ENCODE measurements around the gene SH3RF3. TPM values are rescaled to one million over a fixed set of nuclear protein-coding genes. Genes with fewer than 3 reads are reported as not detected.

Gene SH3RF3
- total RNA-seq, 2 experiments from 2014 or later, result 0.25 to 0.44 TPM

DNA sequence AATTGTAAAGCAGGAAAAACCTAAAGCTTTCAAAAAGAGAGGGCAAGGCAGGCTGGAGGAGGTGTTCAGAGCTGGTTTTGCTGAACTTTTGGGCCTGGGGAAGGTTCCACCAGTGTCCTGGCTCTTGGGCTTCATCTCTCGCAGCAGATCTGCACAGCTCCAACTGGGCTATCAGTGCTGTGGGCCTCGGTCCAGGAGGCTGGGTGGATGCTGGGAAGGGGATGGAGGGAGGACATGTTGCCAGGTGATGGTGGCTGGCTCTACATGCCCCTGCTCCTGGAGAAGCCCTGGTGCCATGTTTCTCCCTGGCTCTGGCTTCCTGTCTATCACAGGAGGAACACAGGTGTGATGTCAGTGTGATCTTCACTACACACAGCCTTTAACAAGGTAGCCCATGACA is 187.1 kb downstream of the SH3RF3 start:
- CTCF ChIA-PET, result no interaction called here
- POLR2A ChIA-PET, result no interaction called here

GRCh38 chr2:109317471-109318095 is 188.6 kb downstream of the SH3RF3 start:
- POLR2A ChIA-PET, result no interaction called here
- CTCF ChIA-PET, result no interaction called here

GRCh38 chr2:109318150-109318948 is 189.3 kb downstream of the SH3RF3 start:
- POLR2A ChIA-PET, result no interaction called here
- CTCF ChIA-PET, result no interaction called here

GRCh38 chr2:109318949-109319342 is 189.9 kb downstream of the SH3RF3 start:
- ChIA-PET CTCF (no interaction called here), POLR2A (no interaction called here)

- ChIA-PET POLR2A (no interaction called here), CTCF (no interaction called here)
These were observed 191.4 kb downstream of the SH3RF3 start for GRCh38 chr2:109320195-109320922.

DNA sequence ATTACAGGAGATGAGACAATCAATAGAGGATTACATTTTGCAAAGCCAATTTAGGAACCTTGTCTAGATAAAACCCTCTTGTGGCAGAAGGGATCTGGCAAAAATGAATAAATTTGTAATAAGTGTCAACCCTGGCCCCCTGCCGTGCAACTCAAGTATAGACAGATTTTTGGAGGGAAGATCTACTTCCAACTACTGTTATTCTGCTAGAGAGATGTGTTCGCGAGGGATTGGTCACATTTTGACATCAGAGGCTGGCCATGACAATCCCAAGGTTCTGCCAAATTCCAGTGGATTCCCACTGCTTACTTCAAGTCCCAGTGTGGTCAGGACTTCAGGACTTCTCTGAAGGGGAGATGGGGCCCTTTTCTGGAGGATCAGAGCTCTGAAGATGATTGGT is 192.6 kb downstream of the SH3RF3 start:
- ChIA-PET CTCF (no interaction called here), POLR2A (no interaction called here)

DNA sequence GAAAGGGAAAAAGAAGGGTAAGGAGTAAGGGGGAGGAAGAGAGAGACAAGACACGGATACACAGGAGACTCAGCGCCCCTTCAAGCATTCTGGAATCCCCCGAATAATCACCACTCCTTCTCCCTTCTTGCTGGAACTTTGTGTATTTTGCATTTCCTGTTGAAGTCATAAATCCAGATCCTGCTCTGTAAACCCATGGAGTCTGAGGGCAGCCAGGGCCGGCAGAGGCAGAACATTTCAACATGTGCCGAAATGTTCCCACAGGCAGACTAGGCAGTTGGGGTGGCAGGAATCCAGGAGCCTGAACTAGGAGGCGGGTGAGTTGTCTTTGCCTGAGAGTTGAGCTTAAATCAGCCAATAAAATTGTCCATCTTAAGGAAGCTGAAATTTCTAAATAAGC is 193.1 kb downstream of the SH3RF3 start:
- ChIA-PET CTCF (no interaction called here), POLR2A (no interaction called here)

DNA sequence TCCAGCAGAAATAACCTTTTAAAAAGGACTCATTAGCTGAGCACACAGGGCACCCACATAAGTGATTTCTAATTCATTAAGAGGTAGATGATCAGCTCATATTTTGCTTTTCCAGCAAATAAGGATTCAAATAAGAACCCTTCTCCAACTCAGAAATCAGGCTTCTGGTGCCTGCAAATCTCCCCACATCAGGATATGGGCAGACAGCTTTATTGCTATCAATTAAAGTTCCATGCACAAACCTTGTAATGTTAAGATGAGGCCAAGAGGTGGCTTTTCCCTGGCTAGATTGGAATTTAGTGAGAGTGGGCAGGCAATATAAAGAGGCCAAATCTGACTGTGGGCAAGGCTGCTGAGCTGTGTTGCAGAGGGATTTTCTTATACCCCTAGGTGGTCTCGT is 193.6 kb downstream of the SH3RF3 start:
- ChIA-PET POLR2A (no interaction called here), CTCF (interaction anchor here (0.6 kb wide), 1 partner anchor 252 kb away, joined by 5 read pairs; no protein-coding TSS in a partner anchor)

GRCh38 chr2:109324861-109325260 is 195.9 kb downstream of the SH3RF3 start:
- POLR2A ChIA-PET, result no interaction called here
- CTCF ChIA-PET, result no interaction called here

GRCh38 chr2:109325570-109325969 is 196.6 kb downstream of the SH3RF3 start:
- ChIA-PET POLR2A (no interaction called here), CTCF (no interaction called here)

DNA sequence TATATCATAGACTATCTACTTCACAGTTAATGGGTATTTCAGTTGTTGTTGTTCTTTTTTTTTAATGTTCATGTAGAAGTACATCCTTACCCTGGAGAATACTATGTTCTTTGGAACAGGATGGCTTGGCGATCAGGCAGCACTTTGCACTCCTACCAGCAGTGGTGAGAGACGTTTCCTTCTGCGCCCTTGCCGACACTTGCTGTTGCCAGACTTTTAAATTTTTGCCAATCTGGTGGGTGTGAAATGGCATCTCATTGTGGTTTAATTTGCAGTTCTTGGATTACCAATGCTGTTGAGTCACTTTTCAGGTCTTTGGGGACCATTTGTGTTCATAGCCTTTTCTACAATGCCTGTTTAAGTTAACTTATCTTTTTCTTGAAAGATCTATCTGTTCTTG is 197.3 kb downstream of the SH3RF3 start:
- POLR2A ChIA-PET, result no interaction called here
- CTCF ChIA-PET, result no interaction called here

- ChIA-PET CTCF (interaction anchor here (0.9 kb wide), 1 partner anchor 146 kb away, joined by 3 read pairs; no protein-coding TSS in a partner anchor), POLR2A (no interaction called here)
These were observed 201.1 kb downstream of the SH3RF3 start for GRCh38 chr2:109330056-109330455.

DNA sequence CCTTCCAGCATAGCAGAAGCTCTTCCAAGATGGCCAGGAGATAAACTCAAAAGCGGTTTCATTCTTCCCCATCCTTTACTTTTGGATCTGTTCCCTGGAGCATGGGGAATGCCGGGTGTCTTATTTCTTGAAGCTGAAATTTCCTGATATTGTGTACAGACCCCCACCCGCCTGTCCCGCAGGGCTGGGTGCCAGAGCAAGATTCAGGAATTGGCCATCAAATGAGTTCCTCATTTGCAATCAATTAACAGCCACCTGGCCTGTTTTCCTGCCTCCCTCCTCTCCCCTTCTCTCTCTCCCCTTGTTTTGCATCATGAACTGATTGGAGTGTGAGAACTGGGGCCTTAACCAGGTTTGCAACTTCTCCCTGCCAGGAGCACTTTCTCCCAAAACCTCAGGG is 202.1 kb downstream of the SH3RF3 start:
- ChIA-PET POLR2A (no interaction called here), CTCF (no interaction called here)

- POLR2A ChIA-PET, result no interaction called here
- CTCF ChIA-PET, result interaction anchor here (1.0 to 1.2 kb wide), 2 partner anchors 178 to 199 kb away, joined by 3 to 4 read pairs; no protein-coding TSS in a partner anchor
These were observed 203.2 kb downstream of the SH3RF3 start for GRCh38 chr2:109331896-109332848.

DNA sequence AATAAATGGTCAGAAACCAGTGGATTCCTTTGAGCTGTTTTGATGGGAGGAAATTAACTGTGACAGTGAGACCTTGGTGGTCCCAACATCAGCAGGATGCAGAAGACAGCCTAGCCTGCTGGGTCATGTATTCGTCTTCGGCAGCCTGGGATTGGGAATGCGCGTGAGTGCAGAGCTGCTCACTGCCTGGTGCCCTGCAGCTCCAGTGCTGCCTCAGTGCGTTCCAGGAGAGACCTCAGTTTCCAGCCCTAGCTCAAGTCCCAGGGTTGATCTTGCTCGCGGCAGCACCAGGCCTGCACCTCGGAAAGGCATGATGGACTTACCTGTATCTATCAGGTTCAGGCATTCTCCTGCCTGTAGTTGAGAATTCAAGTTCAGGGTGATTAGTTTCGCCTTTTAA is 203.9 kb downstream of the SH3RF3 start:
- ChIA-PET CTCF (interaction anchor here (1.2 kb wide), 1 partner anchor 177 kb away, joined by 4 read pairs; no protein-coding TSS in a partner anchor), POLR2A (no interaction called here)

- ChIA-PET CTCF (no interaction called here), POLR2A (no interaction called here)
These were observed 204.6 kb downstream of the SH3RF3 start for GRCh38 chr2:109333414-109334210.

DNA sequence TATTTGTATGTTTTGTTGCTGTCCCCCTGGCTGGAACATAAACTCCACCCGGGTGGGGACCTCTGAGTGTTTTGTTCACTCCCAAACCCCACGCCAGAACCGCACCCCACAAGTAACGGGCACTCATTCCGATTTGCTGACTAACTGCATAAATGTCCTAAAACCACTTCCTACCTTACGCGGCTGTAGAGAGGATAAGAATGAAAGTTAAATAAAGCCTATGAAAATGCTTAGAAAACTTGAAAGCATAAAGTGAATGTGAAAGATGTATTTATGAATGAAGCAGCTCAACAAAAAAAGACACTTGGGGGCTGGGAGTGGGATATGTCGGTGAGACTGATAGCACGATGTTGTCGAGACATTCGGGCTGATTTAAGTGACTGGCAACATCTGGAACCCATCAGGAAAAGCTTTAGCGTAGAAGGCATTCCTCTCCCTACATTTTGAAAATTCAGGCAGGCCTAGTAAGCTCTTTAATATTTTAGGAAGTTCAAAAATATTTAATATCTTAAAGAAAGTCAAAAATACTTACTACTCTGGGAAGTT is 206.7 kb downstream of the SH3RF3 start:
- CTCF ChIA-PET, result no interaction called here
- POLR2A ChIA-PET, result no interaction called here

GRCh38 chr2:109336296-109336695 is 207.3 kb downstream of the SH3RF3 start:
- ChIA-PET POLR2A (no interaction called here), CTCF (no interaction called here)

- ChIA-PET POLR2A (no interaction called here), CTCF (no interaction called here)
These were observed 208.2 kb downstream of the SH3RF3 start for GRCh38 chr2:109337221-109337620.

Measured in activated CD8-positive, alpha-beta memory T cell treated with anti-CD3 and anti-CD28 coated beads for 36 hours (primary cell).